ENCODE data around the gene CELA2A. TPM values are rescaled to one million over a fixed set of nuclear protein-coding genes. Genes with fewer than 3 reads are reported as not detected.

Gene CELA2A
- polyA plus RNA-seq: not detected in 2 replicates

DNA sequence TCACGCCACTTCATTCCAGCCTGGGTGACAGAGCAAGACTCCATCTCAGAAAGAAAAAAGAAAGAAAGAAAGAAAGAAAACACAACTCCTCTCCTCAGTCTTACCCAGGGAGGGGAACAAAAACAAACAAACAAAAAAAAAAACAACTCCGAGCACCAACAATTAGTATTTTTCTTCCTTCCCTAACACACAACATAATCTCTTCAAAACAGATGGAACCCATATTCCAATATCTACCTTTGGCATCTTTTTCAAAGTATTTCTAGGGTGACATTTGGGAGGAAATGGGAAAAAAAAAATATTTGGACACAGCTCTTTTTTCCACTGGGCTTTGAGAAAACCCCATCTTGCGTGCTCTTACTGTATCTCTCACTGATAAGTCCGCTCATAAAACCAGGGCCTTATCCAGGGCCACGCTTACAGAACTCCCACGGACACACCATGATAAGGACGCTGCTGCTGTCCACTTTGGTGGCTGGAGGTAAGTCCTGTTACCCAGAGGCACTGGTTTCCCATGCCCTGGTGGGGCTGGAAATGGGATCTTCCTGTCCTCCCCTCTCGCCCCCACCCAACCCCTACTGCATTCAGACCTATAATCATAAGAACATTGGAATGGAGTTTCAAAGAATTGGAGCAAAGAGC, at the start of gene CELA2A:
CELA2A (plus strand) TSS at position 420 of the 642 bp plus-strand sequence; CDS start at position 442, 22 bp downstream.

DNA sequence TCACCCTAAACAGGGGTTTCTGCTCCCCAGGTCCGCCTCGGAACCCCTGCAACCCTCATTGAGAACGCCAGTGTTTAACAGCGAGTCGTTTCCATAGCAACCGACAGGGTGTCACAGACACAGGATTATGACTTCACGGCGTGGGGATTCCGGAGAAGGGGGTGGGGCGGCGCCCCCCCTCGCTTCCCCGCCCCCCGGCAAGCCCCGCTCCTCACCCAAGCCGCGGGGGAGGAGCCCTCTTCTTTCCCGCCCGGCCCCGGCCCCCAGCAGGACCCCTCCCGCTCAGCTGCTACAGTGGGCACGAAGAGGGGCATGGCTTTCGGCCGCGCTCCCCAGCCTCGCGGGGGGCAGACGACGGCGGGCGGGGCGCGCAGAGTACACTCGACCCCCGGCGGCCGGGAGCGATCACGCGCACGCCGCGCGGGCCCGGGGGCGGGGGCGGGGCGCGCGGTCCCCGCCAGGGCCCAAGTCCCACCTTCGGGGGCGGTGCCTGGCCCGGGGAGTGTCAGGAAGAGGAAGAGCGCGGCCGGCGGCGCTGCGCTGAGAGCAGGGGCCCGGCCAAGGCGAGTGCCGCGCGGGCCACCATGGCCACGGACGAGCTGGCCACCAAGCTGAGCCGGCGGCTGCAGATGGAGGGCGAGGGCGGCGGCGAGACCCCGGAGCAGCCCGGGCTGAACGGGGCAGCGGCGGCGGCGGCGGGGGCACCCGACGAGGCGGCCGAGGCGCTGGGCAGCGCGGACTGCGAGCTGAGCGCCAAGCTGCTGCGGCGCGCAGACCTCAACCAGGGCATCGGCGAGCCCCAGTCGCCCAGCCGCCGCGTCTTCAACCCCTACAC, 46.9 kb upstream of the CELA2A start, which contains the start of gene EFHD2:
EFHD2 (plus strand) TSS at position 501 of the 835 bp plus-strand sequence; CDS start at position 585, 84 bp downstream.

DNA sequence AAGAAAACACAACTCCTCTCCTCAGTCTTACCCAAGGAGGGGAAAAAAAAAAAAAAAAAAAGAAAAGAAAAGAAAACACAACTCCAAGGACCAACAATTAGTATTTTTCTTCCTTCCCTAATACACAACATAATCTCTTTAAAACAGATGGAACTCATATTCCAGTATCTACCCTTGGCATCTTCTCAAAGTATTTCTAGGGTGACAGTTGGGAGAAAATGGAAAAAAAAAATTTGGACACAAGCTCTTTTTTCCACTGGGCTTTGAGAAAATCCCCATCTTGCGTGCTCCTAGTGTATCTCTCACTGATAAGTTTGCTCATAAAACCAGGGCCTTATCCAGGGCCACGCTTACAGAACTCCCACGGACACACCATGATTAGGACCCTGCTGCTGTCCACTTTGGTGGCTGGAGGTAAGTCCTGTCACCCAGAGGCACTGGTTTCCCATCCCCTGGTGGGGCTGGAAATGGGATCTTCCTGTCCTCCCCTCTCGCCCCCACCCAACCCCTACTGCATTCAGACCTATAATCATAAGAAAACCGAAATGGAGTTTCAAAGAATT, 19.3 kb downstream of the CELA2A start, which contains the start of gene CELA2B:
CELA2B (plus strand) TSS at position 353 of the 563 bp plus-strand sequence; CDS start at position 375, 22 bp downstream.

Other genes starting within 250 kb of the CELA2A start
- 2.8 TPM in 1 of 2 replicates, not detected in the other for gene FHAD1, start 209.5 kb upstream of the CELA2A start, polyA plus RNA-seq
- gene EFHD2, start 46.8 kb upstream of the CELA2A start, polyA plus RNA-seq: 2.5 and 7.2 TPM in 2 replicates
- gene CTRC, start 18.3 kb upstream of the CELA2A start, polyA plus RNA-seq: not detected in 2 replicates
- gene CELA2B, start 19.4 kb downstream of the CELA2A start, polyA plus RNA-seq: not detected in 2 replicates
- 2.1 and 2.5 TPM in 2 replicates for gene CASP9, start 67.5 kb downstream of the CELA2A start, polyA plus RNA-seq
- gene DNAJC16, start 70.1 kb downstream of the CELA2A start, polyA plus RNA-seq: 22.4 and 60.2 TPM in 2 replicates
- 0.97 TPM in 1 of 2 replicates, not detected in the other for gene AGMAT, start 128.3 kb downstream of the CELA2A start, polyA plus RNA-seq
- gene DDI2, start 160.7 kb downstream of the CELA2A start, polyA plus RNA-seq: 2.0 and 3.1 TPM in 2 replicates
- 0.75 and 3.6 TPM in 2 replicates for gene PLEKHM2, start 227.6 kb downstream of the CELA2A start, polyA plus RNA-seq